ENCODE results near the gene PTPN21.
"Not testable (repeated sequence)": the region's sequence is repeated elsewhere in the genome, so short reads cannot be mapped to it uniquely, and the experiment has no call there.

PTPN21 gene

DNA sequence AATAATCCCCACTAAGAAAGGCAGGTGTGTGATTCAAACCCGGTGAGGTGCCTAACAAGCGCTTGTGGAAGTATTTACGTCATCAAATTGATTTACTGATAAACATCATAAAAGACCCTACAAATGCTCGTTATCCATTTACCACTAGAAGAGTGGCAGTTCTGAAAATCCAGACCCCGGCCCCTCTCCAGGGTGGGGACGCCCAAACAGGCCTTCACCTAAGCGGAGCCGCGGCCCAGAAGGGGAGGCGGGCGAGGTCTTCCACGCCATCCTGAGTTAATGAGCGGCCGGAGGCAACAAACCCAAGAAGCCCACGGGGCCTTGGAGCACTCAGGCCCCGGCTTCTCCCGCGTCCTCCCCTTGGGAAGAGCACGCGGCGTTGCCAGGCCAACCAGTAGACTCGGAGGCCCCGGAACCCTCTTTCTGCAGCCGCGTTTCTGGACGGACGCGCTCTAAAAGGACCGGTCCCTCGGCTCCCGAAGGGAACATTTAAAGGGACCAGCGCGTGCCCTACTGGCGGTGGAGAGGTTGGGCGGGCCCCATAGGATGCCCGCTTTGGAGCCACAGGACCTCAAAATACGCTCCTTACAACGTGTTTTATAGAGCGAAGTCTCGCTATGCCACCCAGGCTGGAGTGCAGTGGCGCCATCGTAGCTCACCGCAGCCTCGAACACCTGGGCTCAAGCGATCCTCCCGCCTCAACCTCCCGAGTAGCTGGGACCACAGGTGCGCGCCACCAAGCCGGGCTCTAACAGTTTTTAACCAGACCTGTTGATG, 3.5 kb downstream of the PTPN21 start:
- no peak for DNase-seq

DNA sequence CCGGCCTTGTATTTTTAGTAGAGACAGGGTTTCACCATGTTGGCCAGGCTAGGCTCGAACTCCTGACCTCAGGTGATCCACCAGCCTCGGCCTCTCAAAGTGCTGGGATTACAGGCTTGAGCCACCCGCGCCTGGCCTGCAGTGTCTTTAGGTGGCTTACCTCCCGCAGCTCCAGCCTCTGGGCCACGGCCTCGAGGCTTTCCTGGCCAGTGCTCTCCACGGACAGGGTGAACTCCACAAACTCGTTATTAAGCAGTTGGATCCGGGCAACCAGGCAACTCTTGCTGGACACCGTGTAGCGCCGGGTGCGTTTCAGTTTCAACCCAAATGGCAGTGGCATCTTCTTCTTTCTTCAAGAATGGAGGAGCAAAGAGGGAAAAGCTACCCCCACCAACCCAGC, 4.7 kb downstream of the PTPN21 start:
- no peak for DNase-seq

DNA sequence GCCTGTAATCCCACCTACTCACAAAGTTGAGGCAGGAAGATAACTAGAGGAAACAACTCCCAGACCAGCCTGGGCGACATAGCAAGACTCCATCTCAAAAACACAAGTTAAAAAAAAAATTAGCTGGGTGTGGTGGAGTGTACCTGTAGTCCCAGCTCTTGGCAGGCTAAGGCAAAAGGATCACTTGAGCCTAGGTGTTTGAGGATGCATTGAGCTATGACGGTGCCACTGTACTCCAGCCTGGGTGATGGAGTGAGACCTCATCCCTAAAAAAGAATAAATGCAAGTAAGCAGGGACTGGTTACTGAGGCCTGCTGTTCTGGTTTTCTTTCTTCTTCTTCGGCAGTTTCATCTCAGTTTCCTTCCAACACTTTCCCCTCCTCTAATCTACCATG, 7.4 kb downstream of the PTPN21 start:
- DNase-seq: no peak

GRCh38 chr14:88546621-88547385, 8.0 kb downstream of the PTPN21 start:
- no peak for DNase-seq

GRCh38 chr14:88545256-88545655, 9.6 kb downstream of the PTPN21 start:
- no peak for DNase-seq

GRCh38 chr14:88542857-88543795, 11.7 kb downstream of the PTPN21 start:
- no peak for DNase-seq

DNA sequence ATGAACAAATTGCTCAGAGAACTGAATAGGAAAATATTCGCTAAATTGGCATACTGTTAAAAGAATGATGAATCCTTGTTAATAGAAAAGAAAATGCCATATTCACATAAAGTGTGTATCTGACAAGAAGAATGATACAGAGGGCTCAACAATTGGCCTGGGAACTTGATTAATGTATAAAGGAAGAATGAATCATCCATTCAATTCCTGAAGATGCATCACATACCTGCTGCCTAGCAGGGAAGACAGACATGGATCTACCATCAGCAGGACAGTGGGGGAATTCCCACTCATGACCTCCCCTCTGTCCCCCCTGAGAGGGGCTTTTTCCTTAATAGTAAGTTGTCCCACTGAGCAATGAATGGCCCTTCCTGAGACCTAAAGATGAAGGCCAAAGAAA, 13.5 kb downstream of the PTPN21 start:
- no peak for DNase-seq

GRCh38 chr14:88535813-88536212, 19.0 kb downstream of the PTPN21 start:
- DNase-seq: no peak

DNA sequence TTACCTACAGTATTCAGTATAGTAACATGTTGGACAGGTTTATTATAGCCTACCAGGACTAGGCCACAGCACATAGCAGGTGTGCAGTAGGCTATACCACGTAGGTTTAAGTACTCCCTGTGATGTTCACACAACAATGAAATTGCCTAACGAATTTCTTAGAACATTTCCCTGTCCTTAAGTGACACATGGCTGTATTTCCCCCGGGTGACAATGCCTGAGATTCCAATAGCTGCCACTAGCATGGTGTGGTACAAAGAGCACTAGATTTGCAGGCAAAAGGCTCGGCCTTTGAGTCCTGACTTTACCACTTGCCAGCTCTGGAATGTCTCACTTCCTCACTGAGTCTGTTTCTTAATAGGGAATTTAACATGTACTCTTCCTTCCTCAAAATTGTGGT, 19.7 kb downstream of the PTPN21 start:
- DNase-seq: no peak

GRCh38 chr14:88533064-88533602, 21.7 kb downstream of the PTPN21 start:
- DNase-seq: no peak

DNA sequence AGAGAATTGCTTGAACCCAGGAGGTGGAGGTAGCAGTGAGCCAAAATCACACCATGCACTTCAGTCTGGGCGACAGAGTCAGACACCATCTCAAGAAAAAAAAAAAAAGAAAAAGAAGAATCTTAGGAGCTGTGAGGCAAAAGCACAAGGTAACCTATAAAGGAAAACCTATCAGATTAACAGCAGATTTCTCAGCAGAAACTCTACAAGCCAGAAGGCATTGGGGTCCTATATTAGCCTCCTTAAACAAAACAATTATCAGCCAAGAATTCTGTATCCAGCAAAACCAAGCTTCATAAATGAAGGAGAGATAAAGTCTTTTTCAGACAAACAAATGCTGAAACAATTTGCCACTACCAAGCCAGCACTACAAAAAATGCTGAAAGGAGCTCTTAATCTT, 24.9 kb downstream of the PTPN21 start:
- DNase-seq: not testable (repeated sequence)

DNA sequence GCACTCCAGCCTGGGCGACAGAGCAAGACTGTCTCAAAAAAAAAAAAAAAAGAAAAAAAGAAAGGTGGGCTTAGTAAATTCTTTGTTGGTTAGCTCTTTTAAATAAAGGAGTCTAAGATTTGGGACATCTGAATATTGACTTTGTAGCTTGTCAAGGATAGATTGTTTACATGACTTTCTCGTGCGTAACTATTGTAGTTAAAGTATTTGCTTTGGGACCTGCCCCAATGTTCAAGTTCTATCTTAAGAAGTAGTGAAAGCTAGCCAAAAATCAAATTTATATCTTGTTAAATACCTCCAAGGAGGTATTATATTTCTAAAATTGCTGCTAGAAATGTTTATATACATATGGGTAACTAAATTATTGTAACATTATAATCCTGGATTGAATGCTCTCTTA, 32.4 kb downstream of the PTPN21 start:
- no peak for DNase-seq

DNA sequence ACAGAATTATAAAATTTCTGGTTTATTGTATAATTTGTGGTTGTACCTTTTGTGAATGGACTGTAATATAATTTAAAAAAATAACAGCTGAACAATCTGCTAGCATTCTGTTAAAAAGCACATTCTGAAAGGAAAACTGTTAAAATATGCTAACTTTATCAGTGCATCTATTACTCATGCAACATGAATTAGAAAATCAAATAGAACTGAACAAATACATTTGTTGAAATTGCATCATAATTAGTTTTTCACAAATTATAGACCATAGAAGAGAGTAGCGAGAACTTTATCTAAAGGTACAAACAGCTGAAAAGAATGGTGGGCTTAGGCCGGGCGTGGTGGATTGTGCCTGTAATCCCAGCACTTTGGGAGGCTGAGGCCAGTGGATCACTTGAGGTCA, 33.0 kb downstream of the PTPN21 start:
- no peak for DNase-seq

- DNase-seq: no peak
Observed at GRCh38 chr14:88519907-88520306, 34.9 kb downstream of the PTPN21 start.

GRCh38 chr14:88518592-88519512, 36.0 kb downstream of the PTPN21 start:
- DNase-seq: no peak

DNA sequence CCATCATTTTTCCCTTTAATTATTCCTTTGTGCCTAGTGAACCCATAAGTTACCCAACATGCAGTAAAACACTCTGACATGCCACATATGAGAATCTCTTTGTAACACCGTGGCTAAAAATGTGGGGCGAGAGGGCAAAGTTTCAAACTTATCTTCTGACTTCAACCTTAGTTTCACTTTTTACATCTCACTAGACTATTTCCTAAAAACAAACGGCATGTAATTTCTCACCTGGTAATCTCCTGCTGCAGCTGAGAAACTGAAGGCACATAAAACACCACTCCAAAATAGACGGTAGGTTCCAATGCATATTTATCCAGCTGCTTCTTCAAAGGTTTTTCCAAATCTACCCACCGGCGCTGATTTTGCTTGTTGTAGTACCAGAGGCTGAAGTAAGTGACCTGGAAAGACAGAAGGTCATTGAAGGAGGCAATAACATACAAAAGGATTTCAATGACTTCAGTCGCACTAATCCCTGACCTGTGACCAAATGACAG, 37.9 kb downstream of the PTPN21 start:
- DNase-seq: no peak

GRCh38 chr14:88515499-88516221, 39.1 kb downstream of the PTPN21 start:
- no peak for DNase-seq

GRCh38 chr14:88507208-88507607, 47.6 kb downstream of the PTPN21 start:
- no peak for DNase-seq

- no peak for DNase-seq
Observed at GRCh38 chr14:88505621-88506020, 49.2 kb downstream of the PTPN21 start.

GRCh38 chr14:88504602-88505001, 50.2 kb downstream of the PTPN21 start:
- no peak for DNase-seq

Measured in NCI-H1694 treated with DMSO at 0.1 percent for 48 hours (cell line).